Iris pigment epithelial cell (primary cell): ENCODE results near the gene CIAPIN1.
A peak's percentile ranks its signal among the peaks of the same experiment; 100 is the strongest.

ENCODE experiments used
- DNase-seq: peaks from one replicate; pipeline ENCODE4 v3.0.0-alpha.2; 2011; ENCODE audit warnings: low read depth

CIAPIN1 gene

GRCh38 chr16:57447186-57447962, at the start of gene CIAPIN1, which contains the start of gene COQ9:
Gene CIAPIN1 (minus strand): TSS chr16:57447385. CDS start chr16:57440928, 6,457 bp downstream.
Gene COQ9 (plus strand): TSS chr16:57447479. CDS start chr16:57447506, 27 bp downstream.
- peak; percentile 92 for DNase-seq

GRCh38 chr16:57493767-57494166, 46.6 kb upstream of the CIAPIN1 start:
- no peak for DNase-seq

- DNase-seq: no peak
These were observed 42.0 kb upstream of the CIAPIN1 start for GRCh38 chr16:57489229-57489628.

GRCh38 chr16:57486858-57487834, 40.0 kb upstream of the CIAPIN1 start:
- no peak for DNase-seq

- DNase-seq: peak; percentile 69
These were observed 39.0 kb upstream of the CIAPIN1 start, which contains the start of gene DOK4 for GRCh38 chr16:57485916-57486857. Gene DOK4 (minus strand): TSS chr16:57486493. CDS start chr16:57479507, 6,986 bp downstream.

GRCh38 chr16:57485091-57485915, 38.1 kb upstream of the CIAPIN1 start:
- DNase-seq: no peak

- no peak for DNase-seq
These were observed 37.4 kb upstream of the CIAPIN1 start for GRCh38 chr16:57484515-57485005.

GRCh38 chr16:57483725-57484514, 36.7 kb upstream of the CIAPIN1 start:
- DNase-seq: no peak

GRCh38 chr16:57482845-57483545, 35.8 kb upstream of the CIAPIN1 start:
- no peak for DNase-seq

- no peak for DNase-seq
These were observed 34.2 kb upstream of the CIAPIN1 start for GRCh38 chr16:57481421-57481820.

GRCh38 chr16:57480754-57481230, 33.6 kb upstream of the CIAPIN1 start:
- no peak for DNase-seq

- DNase-seq: peak; percentile 83
These were observed 33.0 kb upstream of the CIAPIN1 start for GRCh38 chr16:57479976-57480753.

- DNase-seq: peak; percentile 30
These were observed 32.2 kb upstream of the CIAPIN1 start for GRCh38 chr16:57479205-57479975.

GRCh38 chr16:57478396-57479204, 31.4 kb upstream of the CIAPIN1 start:
- DNase-seq: no peak

- DNase-seq: no peak
These were observed 30.5 kb upstream of the CIAPIN1 start for GRCh38 chr16:57477531-57478202.
